Tibial artery (tissue), 4 donors: ENCODE measurements around the gene OTOS.

ENCODE experiments used
- DNase-seq, 2 donors: peaks; one replicate each; pipeline ENCODE4 v3.0.0-alpha.2; 2019
- H3K27ac ChIP-seq, 2 donors: fragments of 200-600 bp; sonication (generic) in 1 of 2; 1 replicate in 1 of 2; 2 replicates in 1 of 2; pipeline ENCODE4 v1.5.1; 2018 to 2019; ENCODE audit warnings: mild to moderate bottlenecking in 1 of 2
- H3K27me3 ChIP-seq, 2 donors: fragments of 200-600 bp; sonication (generic) in 1 of 2; one replicate each; pipeline versions ENCODE4 v1.5.1 to v1.6.0; 2016 to 2019
- H3K36me3 ChIP-seq, 3 donors: fragments of 200-600 bp; sonication (generic) in 2 of 3; one replicate each; pipeline ENCODE4 v1.5.1; 2016 to 2019; ENCODE audit warnings: mild to moderate bottlenecking in 2 of 3
- H3K4me1 ChIP-seq, 4 donors: fragments of 200-600 bp; sonication (generic) in 2 of 4; 1 replicate in 3 of 4; 2 replicates in 1 of 4; pipeline ENCODE4 v1.5.1; 2016 to 2019
- H3K4me3 ChIP-seq, 2 donors: fragments of 200-600 bp; sonication (generic) in 1 of 2; 1 replicate in 1 of 2; 2 replicates in 1 of 2; pipeline ENCODE4 v1.5.1; 2018 to 2019; ENCODE audit warnings: mild to moderate bottlenecking in 2 of 2
- H3K9me3 ChIP-seq, 3 donors: fragments of 200-600 bp; sonication (generic) in 1 of 3; one replicate each; pipeline ENCODE4 v1.5.1; 2016 to 2019
- intact Hi-C: fragments of 100-400 bp; cut with DNase I; formaldehyde crosslinking; loops from one replicate; pipeline ENCODE4 v1.15.0; 2023; ENCODE audit warnings: low total_unique reads
- TF ChIP-seq, protein P1 (sequence below), 2 experiments: fragments of 200-600 bp in 1 of 2; fragments of 450-650 bp in 1 of 2; IDR thresholded peaks; one replicate each; pipeline ENCODE4 v1.5.1; 2017 to 2019; ENCODE audit warnings: antibody characterized with exemption in 2 of 2, mild to moderate bottlenecking in 1 of 2, moderate library complexity in 1 of 2

The OTOS gene

DNA sequence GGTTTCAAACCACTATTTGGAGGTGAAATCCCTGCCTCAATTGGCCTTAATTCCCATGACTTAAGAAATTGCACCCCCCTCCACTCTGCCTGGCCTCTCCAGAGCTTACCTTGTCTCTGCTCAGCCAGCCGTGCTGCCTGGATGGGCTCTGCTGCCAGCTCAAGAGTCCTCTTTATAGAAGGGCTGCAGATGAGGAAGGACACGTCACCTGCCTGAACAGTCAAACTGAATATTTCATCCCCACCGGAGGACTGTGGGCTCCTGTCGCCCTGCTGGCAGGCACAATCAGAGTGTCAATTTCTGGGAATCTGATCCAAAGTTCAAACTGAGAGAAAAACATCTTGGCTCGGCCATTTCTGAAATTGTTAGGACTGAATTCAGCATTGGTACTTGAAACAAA lies at the start of gene OTOS:
Gene OTOS, minus strand, starts transcription at position 148 of the 400 bp plus-strand sequence. CDS start 332 bp downstream, outside the sequence.
- TF ChIP-seq, protein P1, sequence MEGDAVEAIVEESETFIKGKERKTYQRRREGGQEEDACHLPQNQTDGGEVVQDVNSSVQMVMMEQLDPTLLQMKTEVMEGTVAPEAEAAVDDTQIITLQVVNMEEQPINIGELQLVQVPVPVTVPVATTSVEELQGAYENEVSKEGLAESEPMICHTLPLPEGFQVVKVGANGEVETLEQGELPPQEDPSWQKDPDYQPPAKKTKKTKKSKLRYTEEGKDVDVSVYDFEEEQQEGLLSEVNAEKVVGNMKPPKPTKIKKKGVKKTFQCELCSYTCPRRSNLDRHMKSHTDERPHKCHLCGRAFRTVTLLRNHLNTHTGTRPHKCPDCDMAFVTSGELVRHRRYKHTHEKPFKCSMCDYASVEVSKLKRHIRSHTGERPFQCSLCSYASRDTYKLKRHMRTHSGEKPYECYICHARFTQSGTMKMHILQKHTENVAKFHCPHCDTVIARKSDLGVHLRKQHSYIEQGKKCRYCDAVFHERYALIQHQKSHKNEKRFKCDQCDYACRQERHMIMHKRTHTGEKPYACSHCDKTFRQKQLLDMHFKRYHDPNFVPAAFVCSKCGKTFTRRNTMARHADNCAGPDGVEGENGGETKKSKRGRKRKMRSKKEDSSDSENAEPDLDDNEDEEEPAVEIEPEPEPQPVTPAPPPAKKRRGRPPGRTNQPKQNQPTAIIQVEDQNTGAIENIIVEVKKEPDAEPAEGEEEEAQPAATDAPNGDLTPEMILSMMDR (IDR thresholded peaks at IDR 0.05): no peak
- no peaks in the 10 kb centered on the region for H3K36me3 ChIP-seq
- no peak within 1 kb of the TSS for H3K27ac ChIP-seq
- DNase-seq: peak in 1 of 2 donors; percentile 55
- intact Hi-C loops: no loop called here
- no peaks in the 10 kb centered on the region for H3K9me3 ChIP-seq
- peaks cover 0 to 32% of the 10 kb centered on the region in 2 donors for H3K27me3 ChIP-seq
- H3K4me3 ChIP-seq: no peak within 1 kb of the TSS
- H3K4me1 ChIP-seq: peaks cover 0 to 13% (median 6%) of the 10 kb centered on the region in 4 donors

DNA sequence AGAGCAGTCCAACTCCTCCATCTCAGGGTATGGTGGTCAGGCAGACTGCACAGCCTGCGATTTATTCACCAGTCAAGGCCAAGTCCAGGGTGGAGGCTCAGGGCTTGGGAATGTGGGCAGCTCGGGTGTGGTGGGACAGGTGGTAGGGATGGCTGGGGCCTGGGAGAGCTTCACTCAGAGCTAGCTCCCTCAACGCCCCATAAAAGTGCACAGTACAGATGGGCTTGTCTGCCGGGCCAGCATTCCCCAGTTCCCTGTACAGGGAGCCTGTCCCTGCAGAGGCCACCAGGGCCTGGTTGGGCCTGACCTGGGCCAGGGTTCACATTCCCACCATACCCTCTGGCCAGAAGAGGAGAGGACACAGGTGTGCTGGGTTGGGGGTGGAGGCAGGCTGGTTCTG lies 49.2 kb upstream of the OTOS start:
- peak in 1 of 2 donors; percentile 48 for DNase-seq
- no peaks in the 10 kb centered on the region for H3K36me3 ChIP-seq
- no peaks in the 10 kb centered on the region for H3K4me1 ChIP-seq
- H3K9me3 ChIP-seq: no peaks in the 10 kb centered on the region
- TF ChIP-seq, protein P1 (IDR thresholded peaks at IDR 0.05): no peak
- H3K27me3 ChIP-seq: peaks cover 0 to 29% of the 10 kb centered on the region in 2 donors
- intact Hi-C loops: no loop called here
- H3K27ac ChIP-seq: no peak overlapping the region
- H3K4me3 ChIP-seq: no peak overlapping the region

DNA sequence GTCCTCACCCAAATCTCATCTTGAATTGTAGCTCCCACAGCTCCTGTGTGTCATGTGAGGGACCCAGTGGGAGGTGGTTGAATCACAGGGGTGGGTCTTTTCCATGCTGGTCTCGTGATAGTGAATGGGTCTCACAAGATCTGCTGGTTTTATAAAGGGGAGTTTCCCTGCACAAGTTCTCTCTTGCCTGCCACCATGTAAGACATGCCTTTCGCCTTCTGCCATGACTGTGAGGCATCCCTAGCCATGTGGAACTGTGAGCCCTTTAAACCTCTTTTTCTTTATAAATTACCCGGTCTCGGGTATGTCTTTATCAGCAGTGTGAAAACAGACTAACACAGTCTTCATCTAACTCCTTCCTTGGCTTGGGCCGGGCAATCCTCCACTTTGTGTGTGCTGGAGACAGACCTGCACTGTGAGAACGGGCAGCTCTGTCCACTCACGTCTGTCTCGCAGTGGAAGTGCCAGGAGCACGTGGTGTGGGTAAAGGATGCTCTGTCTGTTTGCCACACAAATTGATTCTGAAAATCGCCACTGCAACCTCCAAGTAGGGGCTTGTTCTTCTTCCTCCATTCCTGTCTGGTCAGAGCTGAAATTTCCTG lies 47.6 kb upstream of the OTOS start:
- no peaks in the 10 kb centered on the region for H3K9me3 ChIP-seq
- intact Hi-C loops: no loop called here
- peak in 1 of 2 donors; percentile 17 for DNase-seq
- H3K36me3 ChIP-seq: no peaks in the 10 kb centered on the region
- TF ChIP-seq, protein P1 (IDR thresholded peaks at IDR 0.05): no peak
- H3K4me3 ChIP-seq: no peak overlapping the region
- peaks cover 0 to 38% of the 10 kb centered on the region in 2 donors for H3K27me3 ChIP-seq
- H3K27ac ChIP-seq: no peak overlapping the region
- no peaks in the 10 kb centered on the region for H3K4me1 ChIP-seq

DNA sequence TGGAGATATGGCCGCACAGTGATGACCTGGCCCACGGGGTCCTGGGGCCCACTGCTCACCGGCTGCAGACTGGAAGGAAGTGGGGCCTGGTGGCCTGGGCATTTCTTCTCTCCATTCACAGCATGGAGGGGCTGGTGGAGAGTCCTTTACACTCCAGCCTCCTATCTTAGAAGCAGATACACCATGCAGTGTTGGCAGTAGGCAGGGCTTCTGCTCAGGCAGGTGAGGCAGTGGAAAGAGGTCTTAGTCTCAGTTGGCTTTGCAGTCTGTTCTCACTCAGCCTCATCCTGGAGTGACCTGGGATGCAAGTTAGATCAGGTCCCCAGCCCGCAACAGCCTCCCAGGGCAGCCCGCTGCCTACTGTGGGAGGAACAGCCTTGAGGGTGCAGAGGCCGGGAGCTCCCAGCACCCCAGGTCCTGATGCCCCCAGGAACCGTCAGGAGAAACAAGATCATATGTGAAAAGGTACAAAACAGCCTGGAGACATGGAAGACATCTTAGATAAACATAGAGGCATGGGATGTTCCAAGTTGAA lies 45.8 kb upstream of the OTOS start:
- Histone ChIP-seq H3K4me3 (no peak overlapping the region), H3K27me3 (peaks cover 0 to 37% of the 10 kb centered on the region in 2 donors), H3K36me3 (no peaks in the 10 kb centered on the region), H3K27ac (no peak overlapping the region), H3K9me3 (no peaks in the 10 kb centered on the region), H3K4me1 (no peaks in the 10 kb centered on the region)
- intact Hi-C loops: no loop called here
- TF ChIP-seq, protein P1 (IDR thresholded peaks at IDR 0.05): no peak
- DNase-seq: peak in 1 of 2 donors; percentile 40

DNA sequence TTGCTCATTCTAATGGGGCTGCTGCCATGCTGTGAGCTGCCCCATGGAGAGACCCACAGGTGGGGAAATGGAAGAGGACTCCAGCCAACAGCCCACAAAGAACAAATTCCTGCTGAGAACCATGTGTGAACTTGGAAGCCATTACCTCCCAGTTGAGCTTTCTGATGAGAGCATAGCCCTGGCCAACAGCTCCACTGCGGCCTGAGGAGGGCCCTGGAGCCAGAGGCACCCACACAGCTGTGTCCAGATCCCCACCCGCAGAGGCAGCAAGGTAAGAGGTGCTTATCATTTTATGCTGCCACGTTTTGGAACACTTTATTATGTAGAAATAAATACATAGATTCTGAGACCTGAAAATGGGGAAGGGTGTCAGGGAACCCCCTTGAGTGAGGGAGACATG lies 44.2 kb upstream of the OTOS start:
- DNase-seq: peak in 1 of 2 donors; percentile 6
- Histone ChIP-seq H3K36me3 (no peaks in the 10 kb centered on the region), H3K9me3 (no peaks in the 10 kb centered on the region), H3K27ac (no peak overlapping the region), H3K4me3 (no peak overlapping the region), H3K4me1 (no peaks in the 10 kb centered on the region), H3K27me3 (peaks cover 0 to 30% of the 10 kb centered on the region in 2 donors)
- intact Hi-C loops: no loop called here
- TF ChIP-seq, protein P1 (IDR thresholded peaks at IDR 0.05): no peak
